H1 (cell line): ENCODE data around the gene INF2. TPM values are rescaled to one million over a fixed set of nuclear protein-coding genes. Genes with fewer than 3 reads are reported as not detected.

ENCODE experiments used
- CHD7 ChIP-seq: fragments of 300-600 bp; sonication (generic); IDR thresholded peaks from 2 replicates; pipeline ENCODE4 v1.7.1; 2012; ENCODE audit warnings: low read length, moderate library complexity, mild to moderate bottlenecking, inconsistent platforms; ENCODE audit not compliant: insufficient replicate concordance
- SRF ChIP-seq: IDR thresholded peaks from 2 replicates; pipeline ENCODE4 v1.6.1; 2011; ENCODE audit warnings: mild to moderate bottlenecking, low read depth, low read length, moderate library complexity
- polyA plus RNA-seq, 7 experiments: library from polyadenylated mRNA; depleted of rRNA in 3 of 7; stranded (reverse) in 5 of 7; unstranded in 2 of 7; fragments of >200 nt in 5 of 7; fragments of 200-250 nt in 2 of 7; gene quantifications; 1 replicate in 5 of 7; 2 replicates in 1 of 7; 4 replicates in 1 of 7; pipeline versions ENCODE4 v1.2.1 to v1.2.3, GENCODE V29; 2011 to 2013; ENCODE audit warnings: missing spikeins in 2 of 7, mixed read lengths in 2 of 7
- total RNA-seq: library from RNA; stranded (reverse); fragmentation: NEBNext Ultra II Directional; extraction: Animal tissue kit (Norgen Biotek cat#: 25700); gene quantifications from 2 replicates; pipeline ENCODE4 v1.2.1, GENCODE V29; 2021

The INF2 gene
- total and polyA plus RNA-seq, 2 of the 8 experiments (the other 6 are each of a cell fraction or from before 2014, with no cell fraction given), result 29.1 to 59.5 TPM

DNA sequence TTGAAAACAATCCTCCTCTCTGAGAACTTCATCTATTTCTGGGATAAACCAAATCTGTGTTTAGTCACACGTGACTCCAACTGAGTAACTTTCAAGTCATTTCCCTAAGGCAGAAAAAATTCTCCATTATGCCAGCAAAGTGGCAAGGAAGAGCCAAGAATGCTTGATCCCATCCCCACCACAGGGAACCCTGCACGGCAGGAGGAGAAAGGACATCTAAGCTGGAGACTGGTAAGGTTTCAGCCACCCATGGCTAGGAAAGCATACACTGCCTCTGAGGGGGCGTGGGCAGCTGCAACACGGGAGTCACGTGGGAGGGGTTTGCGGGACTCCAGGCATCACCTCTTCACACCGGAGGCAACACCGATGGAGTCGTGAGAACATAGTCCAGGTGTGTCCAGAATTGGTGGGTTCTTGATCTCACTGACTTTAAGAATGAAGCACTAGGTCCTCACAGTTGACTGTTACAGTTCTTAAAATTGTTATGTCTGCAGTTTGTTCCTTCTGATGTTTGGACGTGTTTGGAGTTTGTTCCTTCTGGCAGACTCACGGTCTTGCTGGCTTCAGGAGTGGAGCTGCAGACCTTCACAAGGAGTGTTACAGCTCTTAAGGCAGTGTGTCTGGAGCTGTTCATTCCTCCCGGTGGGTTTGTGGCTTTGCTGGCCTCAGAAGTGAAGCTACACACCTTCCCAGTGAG lies 60.8 kb downstream of the INF2 start (continued):
- TF ChIP-seq CHD7 (no peak), SRF (no peak)
